Measurements from ENCODE around the gene OR6J1.

OR6J1 gene

GRCh38 chr14:22664261-22664660 is 20.1 kb upstream of the OR6J1 start:
- no peak overlapping the region for H3K4me3 ChIP-seq
- in situ Hi-C loops (cut with MboI; ENCODE audit: low sequenced_read_pairs), result no loop called here
- no peaks in the 10 kb centered on the region for H3K4me1 ChIP-seq
- H3K27me3 ChIP-seq (ENCODE audit: low read depth), result no peaks in the 10 kb centered on the region
- H3K36me3 ChIP-seq (replicated peaks), result no peaks in the 10 kb centered on the region
- DNase-seq (ENCODE audit: low spot score in 2 of 2), result no peak
- H3K9me3 ChIP-seq, result no peaks in the 10 kb centered on the region

GRCh38 chr14:22660654-22661053 is 16.5 kb upstream of the OR6J1 start:
- in situ Hi-C loops (cut with MboI; ENCODE audit: low sequenced_read_pairs), result no loop called here
- Histone ChIP-seq H3K27me3 (ENCODE audit: low read depth) (no peaks in the 10 kb centered on the region), H3K9me3 (no peaks in the 10 kb centered on the region), H3K36me3 (replicated peaks) (no peaks in the 10 kb centered on the region), H3K4me3 (no peak overlapping the region), H3K4me1 (no peaks in the 10 kb centered on the region)
- no peak for DNase-seq (ENCODE audit: low spot score in 2 of 2)

GRCh38 chr14:22658946-22659345 is 14.8 kb upstream of the OR6J1 start:
- no peak for DNase-seq (ENCODE audit: low spot score in 2 of 2)
- Histone ChIP-seq H3K4me1 (no peaks in the 10 kb centered on the region), H3K9me3 (no peaks in the 10 kb centered on the region), H3K27me3 (ENCODE audit: low read depth) (no peaks in the 10 kb centered on the region), H3K4me3 (no peak overlapping the region), H3K36me3 (replicated peaks) (no peaks in the 10 kb centered on the region)
- in situ Hi-C loops (cut with MboI; ENCODE audit: low sequenced_read_pairs), result no loop called here

DNA sequence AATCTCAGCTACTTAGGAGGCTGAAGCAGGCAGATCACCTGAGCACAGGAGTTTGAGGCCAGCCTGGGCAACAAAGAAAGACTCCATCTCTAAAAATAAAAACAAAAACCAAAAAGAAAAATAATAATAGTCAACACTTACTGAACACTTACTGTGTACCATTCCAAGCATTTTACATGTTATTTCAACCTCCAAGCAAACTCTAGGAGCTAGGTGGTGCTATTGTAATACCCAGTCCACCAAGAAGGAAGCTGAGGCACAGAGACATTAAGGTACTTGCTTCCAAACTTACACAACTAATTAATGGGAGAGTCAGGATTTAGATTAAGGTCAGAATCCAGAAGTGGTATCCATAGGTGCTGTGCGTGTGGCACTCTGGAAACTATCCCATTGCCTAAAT is 13.7 kb upstream of the OR6J1 start:
- H3K27me3 ChIP-seq (ENCODE audit: low read depth), result no peaks in the 10 kb centered on the region
- no peak overlapping the region for H3K4me3 ChIP-seq
- in situ Hi-C loops (cut with MboI; ENCODE audit: low sequenced_read_pairs), result no loop called here
- DNase-seq (ENCODE audit: low spot score in 2 of 2), result no peak
- no peaks in the 10 kb centered on the region for H3K4me1 ChIP-seq
- no peaks in the 10 kb centered on the region for H3K36me3 ChIP-seq (replicated peaks)
- H3K9me3 ChIP-seq, result no peaks in the 10 kb centered on the region

GRCh38 chr14:22656945-22657731 is 13.0 kb upstream of the OR6J1 start:
- H3K36me3 ChIP-seq (replicated peaks), result no peaks in the 10 kb centered on the region
- H3K4me1 ChIP-seq, result no peaks in the 10 kb centered on the region
- no peak for DNase-seq (ENCODE audit: low spot score in 2 of 2)
- no peaks in the 10 kb centered on the region for H3K9me3 ChIP-seq
- no peak overlapping the region for H3K4me3 ChIP-seq
- in situ Hi-C loops (cut with MboI; ENCODE audit: low sequenced_read_pairs), result no loop called here
- no peaks in the 10 kb centered on the region for H3K27me3 ChIP-seq (ENCODE audit: low read depth)

DNA sequence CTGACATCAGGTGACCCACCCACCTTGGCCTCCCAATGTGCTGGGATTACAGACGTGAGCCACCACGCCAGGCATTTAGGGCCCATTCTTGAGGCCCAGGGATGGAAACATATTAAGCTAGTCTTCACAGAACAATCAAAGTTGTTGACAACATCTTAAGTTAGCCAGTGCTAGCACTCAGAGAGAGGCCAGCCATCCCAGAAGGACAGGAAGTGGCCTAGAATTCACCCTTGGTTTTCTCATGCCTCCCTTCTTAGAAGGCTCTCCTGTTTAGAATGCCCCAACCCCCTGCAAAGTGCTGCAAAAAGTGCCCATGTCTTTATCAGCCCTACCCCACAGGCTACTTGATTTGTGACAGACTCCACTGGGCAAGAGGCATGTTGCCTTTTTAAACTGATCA is 12.1 kb upstream of the OR6J1 start:
- Histone ChIP-seq H3K27me3 (ENCODE audit: low read depth) (no peaks in the 10 kb centered on the region), H3K9me3 (no peaks in the 10 kb centered on the region), H3K4me3 (no peak overlapping the region), H3K4me1 (no peaks in the 10 kb centered on the region), H3K36me3 (replicated peaks) (no peaks in the 10 kb centered on the region)
- no peak for DNase-seq (ENCODE audit: low spot score in 2 of 2)
- in situ Hi-C loops (cut with MboI; ENCODE audit: low sequenced_read_pairs), result no loop called here

GRCh38 chr14:22653012-22653621 is 9.0 kb upstream of the OR6J1 start:
- in situ Hi-C loops (cut with MboI; ENCODE audit: low sequenced_read_pairs), result no loop called here
- no peaks in the 10 kb centered on the region for H3K9me3 ChIP-seq
- peak; percentile 72 to 81 for DNase-seq (ENCODE audit: low spot score in 2 of 2)
- H3K4me1 ChIP-seq, result no peaks in the 10 kb centered on the region
- no peaks in the 10 kb centered on the region for H3K36me3 ChIP-seq (replicated peaks)
- H3K27me3 ChIP-seq (ENCODE audit: low read depth), result no peaks in the 10 kb centered on the region
- no peak overlapping the region for H3K4me3 ChIP-seq

- Histone ChIP-seq H3K4me1 (no peaks in the 10 kb centered on the region), H3K27me3 (ENCODE audit: low read depth) (no peaks in the 10 kb centered on the region)
- in situ Hi-C loops (cut with MboI; ENCODE audit: low sequenced_read_pairs), result no loop called here
Measured at GRCh38 chr14:22651586-22651985, 7.4 kb upstream of the OR6J1 start.

DNA sequence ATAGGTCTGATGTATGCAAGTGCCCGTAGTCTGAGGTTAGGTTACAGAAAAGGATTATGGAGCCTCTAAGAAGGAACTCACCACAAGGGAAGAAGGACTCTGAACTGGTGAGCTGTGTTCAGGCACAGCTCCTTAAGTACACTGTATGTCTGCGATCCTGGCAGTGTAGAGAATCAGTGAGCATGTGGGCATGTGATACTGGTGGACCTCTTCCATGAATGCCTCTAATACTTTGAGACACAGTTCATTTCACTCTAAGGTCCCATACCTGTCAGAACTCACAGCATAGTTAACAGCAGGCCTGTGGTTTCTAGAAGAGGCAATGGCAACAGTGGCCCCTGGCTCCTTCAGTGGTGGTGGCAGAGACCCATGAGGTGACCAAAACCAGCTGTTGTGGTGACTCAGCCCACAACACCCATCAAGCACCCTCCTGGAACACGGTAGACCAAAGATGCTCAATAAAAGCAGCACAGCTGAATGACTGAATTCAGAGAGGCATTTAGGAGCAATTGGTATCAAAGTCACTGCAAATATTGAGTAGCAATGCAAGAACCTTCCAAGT is 6.9 kb upstream of the OR6J1 start:
- no peaks in the 10 kb centered on the region for H3K36me3 ChIP-seq (replicated peaks)
- no peaks in the 10 kb centered on the region for H3K27me3 ChIP-seq (ENCODE audit: low read depth)
- H3K4me1 ChIP-seq, result no peaks in the 10 kb centered on the region
- no peaks in the 10 kb centered on the region for H3K9me3 ChIP-seq
- H3K4me3 ChIP-seq, result no peak overlapping the region
- in situ Hi-C loops (cut with MboI; ENCODE audit: low sequenced_read_pairs), result no loop called here
- DNase-seq (ENCODE audit: low spot score in 2 of 2), result no peak

More at GRCh38 chr14:22651586-22651985, 7.4 kb upstream of the OR6J1 start:
- no peaks in the 10 kb centered on the region for H3K36me3 ChIP-seq (replicated peaks)
- H3K4me3 ChIP-seq, result no peak overlapping the region
- H3K9me3 ChIP-seq, result no peaks in the 10 kb centered on the region
- no peak for DNase-seq (ENCODE audit: low spot score in 2 of 2)

DNA sequence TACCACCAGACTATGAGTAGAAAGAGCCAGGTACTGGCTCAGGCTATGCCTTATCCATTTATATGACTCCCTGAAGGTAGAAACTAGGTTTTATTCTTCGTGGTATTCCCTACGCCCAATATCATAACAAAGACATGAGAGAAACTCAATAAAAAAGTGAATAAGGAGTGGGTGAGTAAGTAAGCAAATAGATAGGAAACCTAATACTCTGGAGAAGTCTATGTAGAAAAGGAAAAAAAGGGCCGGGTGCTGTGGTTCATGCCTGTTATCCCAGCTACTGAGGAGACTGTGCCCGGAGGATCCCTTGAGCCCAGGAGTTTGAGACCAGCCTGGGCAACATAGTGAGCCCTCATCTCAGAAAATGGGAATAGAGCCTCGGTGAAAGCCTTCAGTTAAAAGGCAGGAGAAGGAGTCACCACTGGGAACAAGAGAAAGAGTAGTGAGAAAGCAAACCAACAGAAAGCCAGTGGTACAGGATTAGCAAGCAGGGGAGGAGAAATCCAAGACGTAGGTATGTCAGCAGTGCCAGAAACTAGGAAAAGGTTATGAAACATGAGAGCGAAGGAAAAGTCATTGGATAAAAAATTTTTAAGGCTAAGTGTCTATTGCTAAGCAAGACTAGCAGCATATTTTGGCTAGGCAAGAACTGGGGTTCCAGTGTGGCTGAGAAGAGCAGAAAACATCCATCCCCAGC is 6.0 kb upstream of the OR6J1 start:
- Histone ChIP-seq H3K4me1 (no peaks in the 10 kb centered on the region), H3K36me3 (replicated peaks) (no peaks in the 10 kb centered on the region), H3K9me3 (no peaks in the 10 kb centered on the region), H3K27me3 (ENCODE audit: low read depth) (no peaks in the 10 kb centered on the region), H3K4me3 (no peak overlapping the region)
- in situ Hi-C loops (cut with MboI; ENCODE audit: low sequenced_read_pairs), result no loop called here
- no peak for DNase-seq (ENCODE audit: low spot score in 2 of 2)

DNA sequence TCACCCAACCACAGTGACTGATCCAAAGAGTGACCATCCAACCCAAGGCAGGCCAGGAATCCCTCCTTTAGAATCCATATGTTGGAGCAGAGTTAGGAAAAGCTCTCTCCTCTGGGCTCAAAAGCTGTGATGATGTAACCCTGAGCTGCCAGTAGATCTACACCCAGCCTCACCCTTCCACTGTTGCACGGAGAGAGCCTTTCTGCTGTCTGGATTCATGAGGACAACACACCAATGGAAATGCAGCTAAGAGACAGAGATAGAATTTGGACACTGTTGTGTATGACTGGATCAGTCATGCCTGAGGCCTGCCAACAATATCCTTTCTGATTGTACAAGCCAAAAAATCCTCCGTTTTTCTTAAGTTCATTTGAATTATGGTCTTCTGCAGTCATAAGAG is 4.4 kb upstream of the OR6J1 start:
- Histone ChIP-seq H3K27me3 (ENCODE audit: low read depth) (no peaks in the 10 kb centered on the region), H3K36me3 (replicated peaks) (no peaks in the 10 kb centered on the region), H3K4me1 (no peaks in the 10 kb centered on the region), H3K9me3 (no peaks in the 10 kb centered on the region), H3K4me3 (no peak overlapping the region)
- in situ Hi-C loops (cut with MboI; ENCODE audit: low sequenced_read_pairs), result no loop called here
- DNase-seq (ENCODE audit: low spot score in 2 of 2), result no peak

DNA sequence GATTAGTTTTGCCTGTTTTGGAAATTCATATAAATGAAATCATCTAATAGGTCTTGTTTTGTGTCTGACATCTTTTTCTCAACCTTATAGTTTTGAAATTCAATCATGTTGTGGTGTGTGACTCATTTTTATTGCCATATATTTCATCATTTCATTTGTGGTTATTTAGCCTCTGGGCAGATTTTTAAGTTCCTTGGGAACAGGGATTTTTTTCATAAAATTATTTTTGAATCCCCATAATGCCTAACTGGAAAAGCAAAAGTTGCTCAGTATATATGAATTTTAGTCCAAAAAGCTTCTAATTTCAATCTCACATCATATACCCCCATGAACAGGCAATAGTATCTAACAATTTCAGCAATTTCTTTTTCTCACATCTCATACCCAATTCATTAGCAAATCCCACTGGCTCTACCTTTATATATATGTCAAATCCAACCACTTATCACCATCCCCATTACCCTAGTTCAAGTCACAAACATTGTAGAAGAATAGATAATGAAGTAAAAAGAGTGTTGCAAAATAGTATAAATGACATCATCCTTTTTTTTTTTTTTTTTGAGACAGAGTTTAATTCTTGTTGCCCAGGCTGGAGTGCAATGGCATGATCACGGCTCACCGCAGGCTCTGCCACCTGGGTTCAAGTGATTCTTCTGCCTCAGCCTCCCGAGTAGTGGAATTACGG is 2.6 kb upstream of the OR6J1 start:
- H3K27me3 ChIP-seq (ENCODE audit: low read depth), result no peaks in the 10 kb centered on the region
- H3K4me1 ChIP-seq, result no peaks in the 10 kb centered on the region
- H3K9me3 ChIP-seq, result no peaks in the 10 kb centered on the region
- H3K36me3 ChIP-seq (replicated peaks), result no peaks in the 10 kb centered on the region
- DNase-seq (ENCODE audit: low spot score in 2 of 2), result no peak
- in situ Hi-C loops (cut with MboI; ENCODE audit: low sequenced_read_pairs), result no loop called here
- H3K4me3 ChIP-seq, result no peak overlapping the region

DNA sequence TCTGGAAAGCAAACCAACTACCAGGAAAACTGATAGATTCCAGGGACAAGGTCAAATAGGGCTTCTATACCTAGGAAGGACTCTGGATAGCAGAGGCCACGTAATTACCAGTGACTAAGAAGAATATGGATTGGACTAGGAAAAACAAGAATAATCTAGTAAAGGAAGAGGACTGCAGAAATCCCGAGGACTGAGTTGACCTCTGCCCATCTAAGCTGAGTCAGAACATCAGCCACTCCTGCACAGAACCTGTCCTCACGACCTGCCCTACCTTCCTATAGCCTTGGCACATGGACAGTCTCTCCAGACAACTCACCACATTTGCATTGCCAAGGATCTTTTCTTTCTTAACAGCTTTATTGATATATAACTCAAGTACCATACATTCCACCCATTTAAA is 2.3 kb downstream of the OR6J1 start:
- Histone ChIP-seq H3K4me3 (no peak overlapping the region), H3K36me3 (replicated peaks) (no peaks in the 10 kb centered on the region), H3K9me3 (no peaks in the 10 kb centered on the region), H3K4me1 (no peaks in the 10 kb centered on the region), H3K27me3 (ENCODE audit: low read depth) (no peaks in the 10 kb centered on the region)
- no peak for DNase-seq (ENCODE audit: low spot score in 2 of 2)
- in situ Hi-C loops (cut with MboI; ENCODE audit: low sequenced_read_pairs), result no loop called here

Measured in HAP-1 (cell line).